HG02642 (cell line): ENCODE results near the gene ZFP36L2.

Source experiments
- ATAC-seq: cut with Tn5 transposase; IDR thresholded peaks from one replicate; pipeline ENCODE4 v1.9.1; 2021; ENCODE audit warnings: mild to moderate bottlenecking; ENCODE audit not compliant: unreplicated experiment, poor library complexity

Gene ZFP36L2, protein sequence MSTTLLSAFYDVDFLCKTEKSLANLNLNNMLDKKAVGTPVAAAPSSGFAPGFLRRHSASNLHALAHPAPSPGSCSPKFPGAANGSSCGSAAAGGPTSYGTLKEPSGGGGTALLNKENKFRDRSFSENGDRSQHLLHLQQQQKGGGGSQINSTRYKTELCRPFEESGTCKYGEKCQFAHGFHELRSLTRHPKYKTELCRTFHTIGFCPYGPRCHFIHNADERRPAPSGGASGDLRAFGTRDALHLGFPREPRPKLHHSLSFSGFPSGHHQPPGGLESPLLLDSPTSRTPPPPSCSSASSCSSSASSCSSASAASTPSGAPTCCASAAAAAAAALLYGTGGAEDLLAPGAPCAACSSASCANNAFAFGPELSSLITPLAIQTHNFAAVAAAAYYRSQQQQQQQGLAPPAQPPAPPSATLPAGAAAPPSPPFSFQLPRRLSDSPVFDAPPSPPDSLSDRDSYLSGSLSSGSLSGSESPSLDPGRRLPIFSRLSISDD

DNA sequence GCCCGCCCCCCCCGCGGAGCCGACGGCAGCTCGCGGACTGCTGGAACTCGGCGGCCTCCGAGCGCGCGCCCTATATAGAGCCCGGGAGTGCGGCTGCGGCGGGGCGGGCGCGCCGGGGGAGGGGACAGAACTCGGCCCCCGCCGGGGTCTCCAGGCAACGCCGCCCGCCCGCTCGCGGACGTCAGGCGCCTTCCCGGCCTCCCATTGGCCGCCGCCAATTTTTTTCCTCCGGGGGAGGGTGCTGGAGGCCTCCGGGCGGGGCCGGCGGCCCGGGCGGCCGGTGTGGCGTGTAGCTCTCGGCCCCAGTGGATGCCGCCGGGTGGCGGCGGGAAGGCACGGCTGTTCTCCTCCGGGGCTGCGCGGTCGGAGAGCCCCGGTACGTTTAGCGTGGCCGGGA is at the start of gene ZFP36L2:
TSS of gene ZFP36L2 (minus strand) at position 49 of the 397 bp plus-strand sequence. CDS start 291 bp downstream, outside the sequence.
- ATAC-seq, result peak; percentile 62

DNA sequence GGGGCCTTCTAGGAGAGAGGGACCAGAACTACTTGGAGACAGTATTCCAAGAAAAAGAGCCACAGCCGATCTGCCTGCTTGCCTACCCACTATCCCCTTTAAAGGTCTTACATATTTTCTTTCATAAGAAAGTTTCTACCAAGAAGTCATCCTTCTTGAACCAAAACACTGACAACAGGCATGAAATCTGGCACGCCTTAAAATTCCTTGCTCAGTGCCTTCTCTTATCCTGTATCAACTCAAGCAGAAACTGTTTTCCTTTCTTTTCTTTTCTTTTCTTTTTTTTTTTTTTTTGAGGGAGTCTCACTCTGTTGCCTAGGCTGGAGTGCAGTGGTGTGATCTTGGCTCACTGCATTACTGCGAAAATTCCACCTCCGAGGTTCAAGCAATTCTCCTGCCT is 48.3 kb upstream of the ZFP36L2 start:
- no peak for ATAC-seq

DNA sequence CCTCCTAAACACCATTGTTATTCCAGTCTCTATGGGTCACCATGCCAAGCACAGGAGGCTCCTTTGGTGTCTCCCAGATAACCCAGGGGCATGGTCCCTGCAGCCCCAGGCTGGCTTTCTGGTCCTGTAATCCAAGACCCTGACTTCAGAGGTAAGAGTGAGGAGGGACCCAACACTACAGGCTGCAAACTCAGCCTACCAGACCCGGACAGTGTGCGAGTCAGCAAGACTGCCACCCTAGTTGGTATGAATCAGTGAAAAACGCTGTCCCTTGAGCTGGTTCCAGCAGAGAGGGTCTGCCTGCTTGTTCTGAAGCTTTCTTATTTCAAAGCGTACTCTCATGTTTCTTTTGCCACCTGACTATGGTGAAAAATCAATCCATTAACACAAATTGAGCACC is 47.6 kb upstream of the ZFP36L2 start:
- no peak for ATAC-seq

- ATAC-seq, result no peak
Measured at GRCh38 chr2:43273529-43273928, 47.1 kb upstream of the ZFP36L2 start.

DNA sequence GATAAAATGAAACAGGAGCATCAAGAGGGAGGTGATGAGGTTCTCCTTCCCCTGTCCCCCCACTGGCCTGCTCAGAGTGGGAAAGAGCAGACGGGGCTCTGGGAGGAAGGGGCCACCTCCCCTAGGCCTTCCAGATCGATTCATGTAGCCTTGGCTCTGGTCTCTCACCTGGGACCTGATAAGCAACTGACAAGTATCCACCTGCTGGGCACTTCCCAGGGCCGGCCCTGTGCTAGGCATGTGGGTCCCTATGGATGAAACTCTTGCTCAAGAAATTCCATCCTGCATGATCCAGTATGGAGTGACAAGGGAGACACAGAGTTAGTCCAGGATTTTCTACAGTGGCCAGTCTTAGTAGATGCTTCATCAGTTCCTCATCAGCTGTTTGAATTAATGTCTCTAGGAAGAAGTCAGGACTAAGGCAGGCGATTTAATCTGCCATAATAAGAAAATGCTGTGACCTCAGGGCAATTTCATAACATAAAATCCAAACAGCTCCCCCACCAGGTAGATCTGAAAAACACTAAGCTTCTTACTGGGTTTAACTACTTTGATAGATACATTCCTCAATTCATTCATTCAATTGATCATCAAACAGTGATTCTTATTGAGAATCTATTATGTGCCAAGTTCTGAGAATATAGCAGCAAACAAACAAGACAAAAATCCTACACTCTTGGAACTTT is 44.7 kb upstream of the ZFP36L2 start:
- no peak for ATAC-seq

GRCh38 chr2:43270461-43270860 is 44.1 kb upstream of the ZFP36L2 start:
- ATAC-seq, result no peak

DNA sequence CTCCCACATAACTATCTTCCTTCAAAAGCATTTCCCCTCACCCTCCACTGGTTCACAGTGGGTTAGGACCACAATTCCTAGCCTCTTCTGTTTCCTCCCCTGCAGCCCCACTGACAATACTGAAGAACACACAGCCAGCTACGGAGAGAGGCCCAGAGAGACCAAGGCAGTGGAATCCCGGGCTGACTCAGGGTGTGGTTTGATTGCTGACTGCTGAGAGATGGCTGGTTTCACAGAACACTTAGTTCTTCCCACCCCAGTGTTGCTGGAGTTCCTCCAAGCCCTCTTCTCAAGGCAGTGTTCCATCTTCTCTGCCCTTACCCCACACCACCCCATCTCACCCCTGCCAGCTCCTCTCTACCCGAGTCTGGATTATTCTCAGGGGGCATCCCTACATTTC is 43.3 kb upstream of the ZFP36L2 start:
- ATAC-seq, result no peak

DNA sequence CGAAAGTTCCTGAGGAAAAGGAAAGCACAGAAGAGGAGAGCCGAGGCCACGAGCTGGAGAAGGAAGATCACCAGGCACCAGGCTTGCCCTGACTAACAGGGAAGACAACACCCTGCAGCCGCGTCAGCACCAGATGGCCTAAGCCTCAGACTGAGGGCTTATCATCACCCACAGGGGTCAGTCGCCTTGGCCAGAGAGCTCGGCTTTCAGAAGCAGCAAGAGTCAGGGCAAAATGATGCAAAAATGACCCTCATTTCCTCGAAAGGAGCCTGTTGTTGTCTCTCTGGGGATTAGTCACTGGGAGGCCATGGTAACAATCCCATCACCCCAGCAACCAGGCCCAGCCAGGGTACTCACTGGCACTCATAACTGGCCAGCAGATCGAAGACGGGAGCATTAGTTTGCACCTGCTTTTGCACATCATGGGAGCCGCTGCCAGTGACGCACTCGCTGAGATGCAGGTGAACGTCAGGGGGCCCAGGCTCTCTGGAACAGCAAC is 42.7 kb upstream of the ZFP36L2 start:
- ATAC-seq, result no peak

DNA sequence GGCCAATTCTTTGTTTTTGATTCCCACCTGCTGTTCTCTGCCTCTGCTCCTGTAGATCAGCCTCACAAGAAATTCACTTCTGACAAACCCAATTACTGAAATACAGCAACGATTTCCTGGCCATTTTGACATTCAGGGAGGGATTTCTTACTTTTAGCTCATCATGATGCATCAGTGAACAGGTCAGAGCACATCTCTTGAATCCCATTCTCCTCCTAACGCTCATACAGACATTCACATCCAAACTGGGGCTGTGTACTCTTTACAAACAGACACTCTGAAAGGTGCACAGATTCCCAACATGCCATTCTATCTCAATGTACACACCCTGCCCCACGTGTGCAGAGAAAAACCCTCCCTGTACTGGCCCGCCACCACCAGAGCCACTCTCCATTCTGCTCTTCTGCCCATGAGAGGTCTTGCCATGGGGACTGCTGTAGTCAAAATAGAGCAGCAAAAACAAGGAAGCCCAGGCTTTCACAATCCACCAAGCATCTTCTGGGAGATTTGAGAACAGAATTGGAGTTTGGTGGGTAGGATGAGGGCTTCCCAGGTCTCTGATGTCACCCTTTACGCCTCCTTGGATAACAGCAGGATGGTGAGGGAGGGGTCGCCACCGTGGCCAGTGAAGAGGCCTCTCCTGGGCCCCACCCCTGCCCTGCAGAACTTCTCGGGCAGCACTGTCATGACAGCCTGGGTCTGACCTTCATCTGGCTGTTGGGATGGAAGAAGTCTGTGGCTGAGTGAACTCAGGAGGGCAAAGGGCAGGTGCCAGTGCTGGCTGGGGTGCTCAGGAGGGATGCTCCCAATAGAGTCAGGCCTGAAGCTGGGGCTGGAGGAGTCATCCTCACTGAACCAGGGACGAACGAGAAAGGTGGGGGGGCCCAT is 41.9 kb upstream of the ZFP36L2 start:
- ATAC-seq, result no peak

DNA sequence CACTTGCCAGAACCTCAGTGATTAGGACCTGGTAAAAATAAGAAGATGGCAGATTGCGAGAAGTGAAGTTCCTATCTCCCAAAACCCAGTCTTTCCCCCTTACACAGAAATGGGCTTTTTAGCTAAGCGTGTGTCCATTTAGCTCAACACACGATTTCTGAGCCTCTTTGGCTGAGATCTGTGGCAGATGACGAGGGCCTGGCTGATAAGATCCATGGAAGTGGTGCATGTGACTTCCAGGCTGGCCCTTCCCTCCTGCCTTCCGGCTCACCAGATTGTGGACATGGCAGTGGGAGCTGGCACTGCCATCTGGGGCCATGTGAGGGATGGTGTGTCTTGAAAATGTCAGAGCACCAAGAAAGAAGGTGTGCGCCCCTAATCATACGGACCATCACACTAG is 41.0 kb upstream of the ZFP36L2 start:
- ATAC-seq, result no peak

GRCh38 chr2:43266711-43267111 is 40.3 kb upstream of the ZFP36L2 start:
- no peak for ATAC-seq

DNA sequence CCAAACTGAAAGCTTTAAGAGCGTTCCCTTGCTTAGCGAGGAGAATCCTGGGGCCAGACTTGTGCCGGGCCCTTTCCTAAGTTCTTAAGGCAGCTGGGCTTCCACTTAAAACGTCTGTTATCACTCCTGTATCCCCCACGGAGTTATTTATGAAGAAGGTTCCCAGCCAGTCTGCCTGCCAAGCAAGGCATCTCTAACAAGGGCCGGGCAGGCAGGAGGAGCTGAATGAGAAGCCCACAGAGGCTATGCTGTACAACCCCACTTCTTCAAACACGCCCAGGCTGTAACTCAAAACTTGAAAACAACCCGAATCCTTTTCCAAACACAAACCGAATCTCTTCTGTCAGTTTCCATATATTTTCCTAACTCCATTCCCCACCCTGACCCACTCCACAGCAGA is 39.0 kb upstream of the ZFP36L2 start:
- ATAC-seq, result no peak

GRCh38 chr2:43265001-43265400 is 38.6 kb upstream of the ZFP36L2 start:
- no peak for ATAC-seq

DNA sequence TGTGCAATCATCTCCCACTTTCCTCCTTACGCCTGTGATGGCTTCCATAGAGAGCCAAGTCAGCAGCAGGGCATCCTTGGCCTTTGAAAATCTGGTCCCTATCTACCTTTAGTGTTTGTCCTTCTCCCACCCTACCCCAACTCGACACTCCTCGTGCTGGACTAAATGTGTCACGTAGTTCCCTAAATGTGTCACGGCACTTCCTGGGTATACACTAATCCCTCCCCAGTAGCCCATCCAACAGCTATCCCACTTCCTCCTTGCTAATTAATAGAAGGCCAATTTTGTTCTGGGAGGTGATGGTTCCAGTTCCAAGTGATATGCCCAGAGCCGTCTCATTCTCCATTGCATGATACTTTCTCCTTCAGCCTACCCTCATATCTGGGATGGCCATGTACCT is 36.5 kb upstream of the ZFP36L2 start:
- ATAC-seq, result no peak

- ATAC-seq, result no peak
Measured at GRCh38 chr2:43262239-43262638, 35.8 kb upstream of the ZFP36L2 start.

GRCh38 chr2:43259512-43259911 is 33.1 kb upstream of the ZFP36L2 start:
- ATAC-seq, result no peak

DNA sequence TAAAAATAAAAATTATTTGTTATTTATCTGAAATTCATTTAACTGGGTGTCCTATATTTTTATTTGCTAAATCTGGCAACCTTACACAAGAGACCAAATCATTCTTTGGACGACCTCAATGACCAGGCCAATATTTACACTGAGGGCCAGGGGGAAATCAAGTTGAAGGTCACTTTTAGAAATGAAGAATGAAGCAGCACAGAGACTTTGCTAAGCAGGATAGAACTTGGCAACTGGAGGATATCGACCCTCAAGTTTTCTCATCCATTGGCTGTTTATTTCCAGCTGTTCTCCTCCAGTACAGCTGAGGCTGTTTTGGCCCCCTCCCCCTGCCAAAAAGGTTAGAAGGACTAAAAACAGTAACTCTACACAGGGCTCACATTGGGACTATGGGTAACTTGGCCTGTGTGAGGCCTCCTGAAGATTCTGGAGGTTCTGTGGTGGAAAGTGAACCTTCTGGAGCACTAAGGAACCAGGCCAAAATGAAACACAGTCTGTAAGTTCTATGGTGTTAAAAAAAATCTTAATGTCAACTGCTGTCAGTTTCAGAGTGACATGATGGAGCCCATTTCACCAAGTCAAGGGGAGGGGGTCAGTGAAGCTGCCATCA is 32.2 kb upstream of the ZFP36L2 start:
- no peak for ATAC-seq

DNA sequence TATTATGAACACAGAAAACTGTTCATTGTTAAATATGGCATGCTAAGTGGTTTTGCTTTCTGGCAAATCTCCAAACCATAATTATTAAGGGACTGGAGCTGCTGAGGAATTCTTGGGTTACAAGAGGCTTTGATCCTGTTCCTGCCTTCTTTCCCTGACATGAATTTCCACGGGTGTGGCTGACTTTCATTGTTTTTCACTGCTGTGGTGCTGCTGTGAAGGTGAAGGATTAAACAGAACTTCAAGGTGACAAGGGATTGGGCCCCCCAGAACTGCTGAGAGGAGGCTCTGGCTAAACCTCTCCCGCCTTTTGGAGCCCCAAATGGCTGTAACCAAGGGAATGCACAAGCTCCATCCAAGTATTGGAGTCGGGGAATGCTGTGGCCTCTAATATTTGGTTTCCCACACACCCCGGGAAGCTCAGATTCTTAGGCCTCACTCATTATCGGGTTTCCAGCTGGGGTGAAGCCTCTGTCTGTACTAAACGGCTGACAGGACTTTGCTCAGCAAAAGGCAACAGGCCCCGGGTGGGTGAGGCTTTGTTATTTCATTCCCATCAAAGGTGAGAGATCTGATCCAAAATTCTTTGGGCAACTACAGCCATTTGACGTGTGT is 29.0 kb upstream of the ZFP36L2 start:
- no peak for ATAC-seq

DNA sequence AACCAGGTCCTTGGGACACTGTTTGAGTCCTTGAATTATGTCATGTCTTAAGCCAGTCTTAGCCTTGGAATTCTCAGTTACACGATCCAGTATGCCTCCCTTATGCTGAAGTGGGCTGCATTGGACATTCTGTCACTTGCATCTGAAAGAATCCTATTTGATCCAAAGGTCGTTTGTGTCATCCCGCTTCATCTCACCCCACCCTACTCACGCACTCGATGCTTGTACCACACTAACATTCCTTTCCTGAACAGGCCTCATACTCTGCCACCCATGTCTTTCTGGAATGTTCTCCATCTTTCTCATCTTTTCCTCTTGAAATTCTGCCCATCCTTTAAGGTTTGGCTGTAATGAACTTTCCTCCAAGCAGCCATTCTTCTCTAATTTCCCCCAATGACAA is 27.9 kb upstream of the ZFP36L2 start:
- no peak for ATAC-seq
